Measurements from ENCODE around the gene BASP1.
"Not testable (repeated sequence)": the region's sequence is repeated elsewhere in the genome, so short reads cannot be mapped to it uniquely, and the experiment has no call there.

The BASP1 gene

DNA sequence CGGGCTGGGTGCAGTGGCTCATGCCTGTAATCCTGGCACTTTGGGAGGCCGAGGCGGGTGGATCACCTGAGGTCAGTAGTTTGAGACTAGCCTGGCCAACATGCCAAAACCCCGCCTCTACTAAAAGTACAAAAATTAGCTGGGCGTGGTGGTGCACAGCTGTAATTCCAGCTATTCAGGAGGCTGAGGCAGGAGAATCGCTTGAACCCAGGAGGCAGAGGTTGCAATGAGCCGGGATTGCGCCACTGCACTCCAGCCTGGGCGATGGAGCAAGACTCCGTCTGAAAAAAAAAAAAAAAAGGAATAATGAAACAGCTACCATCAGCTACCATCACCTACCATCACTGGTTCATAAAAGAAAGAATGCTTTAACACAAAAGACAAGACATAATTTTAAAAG lies 25.9 kb upstream of the BASP1 start:
- DNase-seq (ENCODE audit: low spot score), result not testable (repeated sequence)

DNA sequence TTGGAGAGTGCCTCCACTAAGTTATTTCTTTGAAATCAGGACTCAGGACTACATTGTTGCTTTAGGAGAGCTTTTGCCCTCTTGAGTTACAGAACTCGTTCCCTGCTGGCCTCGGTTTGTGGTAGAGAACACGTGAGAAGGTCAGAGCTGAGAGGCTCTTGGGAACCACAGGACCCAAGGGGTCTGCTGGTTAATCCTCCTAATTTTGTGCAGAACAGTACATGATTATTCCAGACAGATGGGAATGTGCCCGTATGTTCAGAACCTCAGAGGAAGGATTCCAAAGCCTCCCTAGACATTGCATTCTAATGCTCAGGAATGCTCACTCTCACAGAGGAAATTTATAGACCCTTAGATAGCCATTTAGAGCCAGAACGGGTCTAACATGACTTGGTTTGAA lies 25.2 kb upstream of the BASP1 start:
- no peak for DNase-seq (ENCODE audit: low spot score)

DNA sequence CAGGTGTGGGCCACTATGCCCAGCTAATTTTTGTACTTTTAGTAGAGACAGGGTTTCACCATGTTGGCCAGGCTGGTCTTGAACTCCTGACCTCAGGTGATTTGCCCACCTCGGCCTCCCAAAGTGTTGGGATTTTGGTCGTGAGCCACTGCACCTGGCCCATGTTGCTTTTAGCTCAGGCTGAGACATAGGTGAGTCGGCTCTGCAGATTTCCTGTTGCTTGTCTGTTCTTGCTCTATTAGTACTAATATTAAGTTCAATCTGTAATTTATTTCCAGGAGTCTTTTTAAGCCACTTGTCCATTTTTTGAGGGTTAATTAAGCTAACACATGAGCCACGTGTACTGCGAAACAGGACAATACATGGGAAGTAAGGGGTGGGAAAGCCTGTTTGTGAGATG lies 21.4 kb upstream of the BASP1 start:
- no peak for DNase-seq (ENCODE audit: low spot score)

DNA sequence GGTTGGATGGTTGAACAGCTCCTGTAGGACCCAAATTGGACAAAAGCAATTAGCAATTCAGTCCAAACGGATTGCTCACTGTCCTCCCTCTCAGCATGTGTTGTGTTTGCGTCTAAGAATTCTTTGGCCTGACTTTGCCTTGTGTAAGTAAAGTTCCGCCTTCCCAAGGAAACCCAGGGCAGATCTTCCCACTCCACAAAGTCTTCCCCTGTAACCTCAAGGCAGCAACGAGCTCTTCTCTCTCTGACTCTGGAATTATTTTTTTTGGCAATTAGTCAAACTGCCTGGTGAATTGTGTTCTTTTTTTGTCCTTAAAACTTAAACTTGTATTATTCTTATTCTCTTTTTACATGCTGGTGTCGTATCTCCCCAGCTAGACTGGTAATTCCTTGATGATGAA lies 20.7 kb upstream of the BASP1 start:
- no peak for DNase-seq (ENCODE audit: low spot score)

DNA sequence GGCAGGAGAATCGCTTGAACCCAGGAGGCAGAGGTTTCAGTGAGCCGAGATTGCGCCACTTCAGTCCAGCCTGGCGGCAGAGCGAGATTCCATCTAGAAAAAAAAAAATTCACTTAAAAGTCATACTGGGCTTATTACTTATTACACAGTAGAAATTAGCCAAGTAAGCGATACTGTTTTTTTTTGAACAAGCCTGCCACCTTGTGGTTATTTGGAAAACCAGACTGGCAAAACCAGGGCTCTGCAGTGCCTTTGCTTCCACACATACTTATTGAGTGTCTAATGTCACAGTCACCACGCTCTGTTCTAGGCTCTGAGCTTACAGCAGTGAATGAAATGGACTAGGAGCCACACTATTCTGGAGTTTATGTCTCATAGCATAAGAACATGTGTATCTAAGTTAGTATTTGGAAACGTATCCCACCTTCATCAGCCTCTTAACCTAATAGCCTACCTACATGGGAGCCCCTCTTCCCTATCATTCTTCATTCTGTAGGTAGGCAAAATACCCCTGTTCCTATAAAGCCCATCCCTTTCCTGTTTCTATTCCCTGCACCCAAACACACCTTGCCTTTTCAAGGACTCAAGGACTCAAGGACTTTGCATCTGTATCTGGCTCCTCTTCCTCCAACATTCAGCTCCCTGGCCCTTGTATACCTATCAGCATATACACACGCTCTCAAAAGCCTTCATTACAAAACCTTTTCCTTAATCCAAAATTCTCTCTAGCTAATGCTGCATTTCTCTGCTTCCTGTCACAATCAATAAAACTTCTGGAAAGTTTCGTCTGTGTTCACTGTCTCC lies 13.9 kb upstream of the BASP1 start:
- peak; percentile 86 for DNase-seq (ENCODE audit: low spot score)

DNA sequence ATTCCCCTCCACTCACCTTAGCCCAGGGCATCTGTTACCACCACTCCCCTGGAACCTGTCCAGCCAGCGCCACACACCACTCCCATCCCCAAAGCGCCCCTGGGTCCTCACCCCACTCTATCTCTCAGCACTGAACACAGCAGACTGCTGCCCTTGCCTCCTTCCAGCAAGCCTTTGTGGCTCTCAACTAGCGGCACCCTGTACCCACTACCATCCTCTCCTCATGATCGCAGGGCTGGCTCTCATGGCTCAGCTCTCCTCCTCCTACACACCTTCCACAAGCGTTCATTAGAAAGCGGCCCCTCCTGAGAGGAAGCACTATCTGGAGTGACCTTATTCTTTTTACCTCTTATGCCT lies 13.3 kb upstream of the BASP1 start:
- no peak for DNase-seq (ENCODE audit: low spot score)

DNA sequence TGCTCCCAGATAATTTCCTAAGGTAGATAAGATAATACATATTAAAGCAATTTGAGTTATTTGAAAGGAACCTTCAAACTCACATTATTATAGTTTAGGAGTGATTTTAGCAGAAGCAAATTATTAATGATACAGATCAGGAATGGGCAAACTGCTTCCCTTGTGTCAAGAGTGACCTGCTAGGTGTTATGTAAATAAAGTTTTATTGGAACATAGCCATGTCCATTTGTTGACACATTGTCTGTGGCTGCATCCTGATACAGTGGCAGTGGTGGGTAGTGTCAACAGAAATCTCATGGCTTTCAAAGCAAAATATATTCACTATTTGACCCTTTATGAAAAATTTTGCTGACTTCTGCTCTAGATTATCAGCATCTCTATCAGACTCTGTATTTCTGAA lies 11.4 kb upstream of the BASP1 start:
- DNase-seq (ENCODE audit: low spot score), result no peak

DNA sequence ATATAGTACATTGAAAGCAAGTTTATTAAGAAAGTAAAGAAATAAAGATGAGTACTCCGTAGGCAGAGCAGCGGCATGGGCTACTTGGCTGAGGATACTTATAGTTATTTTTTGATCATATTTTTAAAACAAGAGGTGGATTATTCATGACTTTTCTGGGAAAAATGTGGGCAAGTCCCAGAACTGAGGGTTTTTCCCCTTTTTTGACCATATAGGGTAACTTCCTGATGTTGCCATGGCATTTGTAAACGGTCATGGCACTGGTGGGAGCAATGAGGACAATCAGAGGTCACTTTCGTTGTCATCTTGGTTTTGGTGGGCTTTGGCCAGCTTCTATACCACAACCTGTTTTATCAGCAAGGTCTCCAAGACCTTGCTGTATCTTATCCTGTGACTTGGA lies 5.2 kb upstream of the BASP1 start:
- no peak for DNase-seq (ENCODE audit: low spot score)

DNA sequence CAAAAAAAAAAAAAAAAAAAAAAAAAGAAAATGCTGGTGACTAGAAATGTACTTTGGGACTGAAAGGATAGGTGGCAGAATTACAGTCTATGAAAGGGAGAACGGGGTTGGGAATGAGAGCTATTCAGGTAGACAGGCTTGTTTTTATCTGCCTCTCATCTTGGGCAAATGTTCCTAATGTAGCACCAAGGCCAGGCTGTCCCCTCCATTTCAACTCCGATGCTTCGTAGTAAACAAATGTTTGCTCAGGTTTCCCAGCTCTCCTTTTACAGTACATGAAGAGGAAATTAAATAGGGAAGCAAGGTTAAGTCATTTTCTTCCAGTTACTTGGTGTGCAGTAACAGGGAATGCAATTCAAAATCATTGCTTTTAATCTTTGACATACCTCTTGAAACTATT lies 4.4 kb upstream of the BASP1 start:
- no peak for DNase-seq (ENCODE audit: low spot score)

DNA sequence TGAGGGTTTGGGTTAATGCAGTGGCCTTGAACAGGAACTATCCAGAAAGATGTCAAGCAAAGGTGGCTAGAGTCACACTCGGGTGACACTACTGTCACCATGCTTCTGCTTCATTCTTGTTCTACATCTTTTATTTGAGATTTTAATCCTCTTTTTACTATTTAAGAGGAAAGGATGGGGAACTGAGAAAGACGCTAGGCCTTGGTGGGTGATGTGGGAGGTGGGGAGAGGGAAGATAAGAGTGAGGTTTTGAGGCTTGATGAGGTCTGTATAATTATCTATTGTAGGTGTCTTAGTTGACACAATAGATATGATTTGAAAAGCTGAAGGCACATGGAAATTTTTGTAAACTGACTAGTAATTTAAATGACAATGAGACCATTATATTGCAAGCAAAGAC lies 3.5 kb upstream of the BASP1 start:
- DNase-seq (ENCODE audit: low spot score), result no peak

DNA sequence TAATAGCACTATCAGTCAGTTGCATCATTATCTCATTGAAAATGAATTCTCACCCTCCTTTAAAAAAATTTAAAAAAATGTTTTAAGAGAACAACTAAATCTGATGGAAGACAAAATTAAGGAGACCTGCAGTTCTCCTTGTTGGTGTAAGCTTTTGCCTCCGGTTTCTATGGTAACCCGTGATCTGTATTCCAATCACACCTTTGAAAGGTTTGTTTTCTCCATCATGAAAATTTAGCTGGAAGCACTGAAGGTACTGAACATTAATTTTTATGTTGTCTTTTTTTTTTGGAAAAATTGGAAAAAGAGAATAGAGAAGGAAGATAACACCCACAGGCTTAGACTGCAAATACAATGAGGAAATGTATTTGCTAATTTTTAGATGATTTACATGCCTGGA lies 2.5 kb upstream of the BASP1 start:
- no peak for DNase-seq (ENCODE audit: low spot score)

DNA sequence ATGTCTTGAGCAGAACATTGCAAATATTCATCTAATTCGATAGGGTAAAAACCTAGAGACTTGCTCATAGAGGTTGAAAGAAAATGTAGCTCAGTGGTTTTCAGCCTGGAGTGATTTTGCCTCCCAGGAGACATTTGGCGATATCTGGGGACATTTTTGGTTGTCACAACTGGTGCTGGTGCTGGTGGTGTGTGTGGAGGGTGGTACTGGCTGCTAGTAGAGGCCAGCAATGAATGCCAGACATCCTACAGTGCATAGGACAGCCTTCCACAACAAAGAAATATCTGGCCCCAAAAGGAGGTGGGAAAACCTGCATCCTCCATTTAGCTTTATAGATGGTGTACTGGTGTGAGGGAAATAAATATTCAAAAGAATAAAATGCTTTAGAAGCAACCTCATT lies 2.1 kb upstream of the BASP1 start:
- DNase-seq (ENCODE audit: low spot score), result no peak

DNA sequence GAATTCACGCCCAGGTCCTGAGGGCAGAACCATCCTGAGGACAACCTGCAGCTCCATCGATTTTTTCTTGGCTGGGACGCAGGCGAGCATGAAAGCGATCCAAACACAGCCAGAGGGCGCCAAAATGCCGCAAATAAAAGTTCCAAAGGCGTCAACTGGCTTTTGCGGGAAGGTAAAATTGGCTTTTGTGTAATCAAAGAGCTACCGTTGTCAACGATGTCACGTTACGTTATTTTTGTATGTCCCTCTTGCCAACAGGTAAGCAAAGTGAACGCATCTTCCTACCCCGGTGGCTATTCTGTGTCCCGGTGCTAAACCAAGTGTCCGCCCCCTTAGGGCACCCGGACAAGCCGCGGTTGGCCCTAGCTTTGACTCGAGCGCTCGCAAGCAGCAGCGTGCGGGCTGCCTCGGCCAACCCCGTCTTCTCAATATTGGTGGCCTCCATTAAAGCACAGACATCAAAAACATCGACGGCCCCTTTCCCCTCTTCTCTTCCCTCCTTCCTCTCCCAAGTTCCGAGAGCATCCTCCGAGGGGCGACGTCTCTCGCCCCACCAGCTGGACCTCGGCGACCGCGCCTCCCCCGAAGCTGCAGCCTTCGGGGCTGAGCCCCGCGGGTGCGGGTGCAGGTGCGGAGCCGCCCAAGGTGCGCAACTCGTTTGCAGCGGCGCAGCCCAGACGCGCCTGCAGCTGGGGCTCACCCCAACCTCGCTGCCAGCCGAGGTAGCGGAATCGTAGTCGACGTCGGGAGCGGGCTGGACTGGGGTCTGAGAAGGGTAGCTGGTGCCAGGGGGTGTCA lies 1.1 kb upstream of the BASP1 start:
- DNase-seq (ENCODE audit: low spot score), result peak; percentile 71

DNA sequence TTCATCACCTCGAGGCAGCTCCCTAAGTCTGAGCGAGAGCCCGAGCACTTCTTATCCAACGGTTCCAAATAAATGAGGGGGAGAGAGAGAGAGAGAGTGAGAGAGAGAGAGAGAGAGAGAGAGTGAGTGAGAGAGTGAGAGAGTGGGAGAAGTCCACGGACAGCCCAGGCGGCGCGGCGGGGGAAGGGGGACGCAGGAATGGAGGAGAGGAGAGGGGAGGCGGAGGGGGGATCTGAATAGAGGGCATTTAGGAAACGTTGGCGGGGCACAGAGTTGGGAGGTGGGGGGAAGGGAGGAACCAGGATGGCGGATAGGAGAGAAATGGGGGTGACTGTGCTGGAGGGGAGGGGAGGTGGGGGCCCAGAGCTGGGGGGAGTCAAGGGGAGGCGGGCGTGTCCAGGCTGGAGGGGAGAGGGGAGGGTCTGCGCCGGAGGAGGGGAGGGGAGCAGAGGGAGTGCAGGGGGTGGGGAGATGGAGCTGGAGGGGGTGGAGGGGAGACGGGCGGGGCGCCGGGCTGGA lies 398 bp upstream of the BASP1 start:
- DNase-seq (ENCODE audit: low spot score), result peak; percentile 28

DNA sequence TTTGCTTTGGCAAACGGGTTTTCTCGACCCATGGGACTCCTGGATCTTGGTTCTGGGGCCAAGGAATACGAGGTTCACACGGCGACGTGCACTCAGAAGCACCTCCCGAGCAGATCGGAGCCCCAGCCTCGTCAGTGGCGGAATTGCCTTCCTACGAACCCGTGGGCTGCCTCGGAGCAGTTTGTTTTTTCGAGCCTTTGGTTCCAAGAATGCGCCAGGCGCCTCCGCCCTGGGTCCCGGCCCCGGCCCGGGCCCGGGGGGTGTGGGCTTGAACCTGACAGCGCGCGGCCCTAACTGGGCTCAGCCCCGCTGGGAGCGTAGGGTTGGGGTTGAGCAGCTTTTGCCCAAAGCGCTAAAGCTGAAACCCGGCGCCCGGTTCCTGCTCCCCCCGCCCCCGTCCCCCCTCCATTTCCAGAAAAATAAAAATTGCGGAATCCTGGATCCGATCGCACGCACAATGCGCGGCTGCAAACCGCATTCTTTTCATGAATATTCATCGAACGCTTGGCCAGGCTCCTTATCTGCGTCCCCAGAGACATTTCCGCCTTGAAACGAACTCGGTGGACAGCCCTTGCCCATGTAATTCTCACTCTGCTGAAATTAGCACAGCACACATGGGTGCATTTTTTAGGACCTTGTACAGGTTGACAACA lies 1.0 kb downstream of the BASP1 start:
- DNase-seq (ENCODE audit: low spot score), result peak; percentile 63

DNA sequence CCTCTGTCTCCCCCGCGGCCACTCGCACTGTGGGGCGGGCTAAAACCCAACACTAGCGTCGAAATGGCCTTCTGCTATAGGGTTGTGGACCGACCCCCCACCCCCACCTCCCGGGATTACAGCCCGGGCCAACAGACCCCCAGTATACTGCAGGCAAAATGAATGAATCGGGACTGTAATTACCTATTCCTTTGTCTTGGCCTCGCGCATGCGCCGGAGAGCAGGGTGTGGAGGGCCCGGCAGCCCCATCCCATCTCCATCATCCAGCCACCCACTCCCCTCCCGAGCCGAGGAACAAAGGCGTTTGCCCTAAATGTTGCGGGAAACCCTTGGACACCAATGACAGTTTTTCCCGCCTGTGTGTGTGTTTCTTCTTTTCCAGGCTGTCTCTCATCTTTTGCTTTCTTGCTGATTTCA lies 1.6 kb downstream of the BASP1 start:
- DNase-seq (ENCODE audit: low spot score), result peak; percentile 60

DNA sequence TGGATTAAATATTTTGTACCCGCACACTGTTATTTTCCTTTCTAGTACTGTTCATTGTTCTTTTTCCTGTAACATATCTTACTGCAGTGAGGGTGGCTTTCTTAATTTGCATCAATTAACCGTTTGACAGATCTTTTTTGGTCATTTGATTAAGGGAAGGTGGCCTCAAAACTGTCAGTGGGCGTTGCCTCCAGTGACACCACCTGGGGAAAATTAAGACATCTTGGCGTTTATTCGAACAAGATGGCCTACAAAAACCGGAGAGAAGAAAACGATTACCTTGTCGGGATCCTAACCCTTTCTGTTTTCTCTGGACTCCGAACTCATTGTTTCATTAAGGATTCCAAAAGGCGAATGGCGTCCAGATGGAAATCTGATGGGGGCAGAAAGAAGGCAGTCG lies 2.0 kb downstream of the BASP1 start:
- DNase-seq (ENCODE audit: low spot score), result no peak

DNA sequence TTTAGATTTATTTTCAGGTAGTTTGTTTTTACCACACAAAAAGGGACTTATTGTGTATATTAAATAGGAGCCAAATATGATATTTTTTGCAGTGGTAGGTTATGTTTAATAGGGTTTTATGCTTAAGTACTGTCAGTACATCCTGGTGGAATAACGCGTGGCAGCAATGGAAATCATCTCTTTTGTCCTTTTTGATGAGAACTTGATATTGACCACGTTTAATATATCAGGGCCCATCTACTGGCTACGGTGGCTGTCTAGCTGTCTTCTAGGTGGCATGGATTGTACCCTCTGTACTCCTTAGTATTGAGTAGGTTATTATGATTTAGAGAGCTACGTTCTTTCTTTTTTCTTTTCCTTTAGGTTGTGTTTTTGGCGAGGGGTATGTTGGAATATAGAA lies 2.6 kb downstream of the BASP1 start:
- no peak for DNase-seq (ENCODE audit: low spot score)

DNA sequence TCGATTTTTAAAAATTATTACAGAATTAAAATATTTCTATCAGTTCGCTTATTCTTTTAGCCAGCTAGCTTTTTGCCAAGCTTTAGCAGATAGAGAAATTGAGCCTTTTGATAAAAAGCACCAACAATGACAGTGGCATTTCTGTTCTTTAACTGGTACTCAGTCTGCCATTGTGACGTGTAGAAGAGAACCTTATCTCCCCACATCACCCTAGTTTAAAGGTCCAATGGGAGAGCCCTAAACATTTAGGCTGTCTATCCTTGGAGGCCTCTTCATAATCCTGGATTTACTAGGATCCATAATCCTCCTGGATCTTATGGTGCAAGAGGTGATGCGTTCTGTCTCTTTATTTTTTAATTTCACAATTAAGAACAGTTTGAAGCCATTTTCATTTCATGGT lies 3.0 kb downstream of the BASP1 start:
- no peak for DNase-seq (ENCODE audit: low spot score)

DNA sequence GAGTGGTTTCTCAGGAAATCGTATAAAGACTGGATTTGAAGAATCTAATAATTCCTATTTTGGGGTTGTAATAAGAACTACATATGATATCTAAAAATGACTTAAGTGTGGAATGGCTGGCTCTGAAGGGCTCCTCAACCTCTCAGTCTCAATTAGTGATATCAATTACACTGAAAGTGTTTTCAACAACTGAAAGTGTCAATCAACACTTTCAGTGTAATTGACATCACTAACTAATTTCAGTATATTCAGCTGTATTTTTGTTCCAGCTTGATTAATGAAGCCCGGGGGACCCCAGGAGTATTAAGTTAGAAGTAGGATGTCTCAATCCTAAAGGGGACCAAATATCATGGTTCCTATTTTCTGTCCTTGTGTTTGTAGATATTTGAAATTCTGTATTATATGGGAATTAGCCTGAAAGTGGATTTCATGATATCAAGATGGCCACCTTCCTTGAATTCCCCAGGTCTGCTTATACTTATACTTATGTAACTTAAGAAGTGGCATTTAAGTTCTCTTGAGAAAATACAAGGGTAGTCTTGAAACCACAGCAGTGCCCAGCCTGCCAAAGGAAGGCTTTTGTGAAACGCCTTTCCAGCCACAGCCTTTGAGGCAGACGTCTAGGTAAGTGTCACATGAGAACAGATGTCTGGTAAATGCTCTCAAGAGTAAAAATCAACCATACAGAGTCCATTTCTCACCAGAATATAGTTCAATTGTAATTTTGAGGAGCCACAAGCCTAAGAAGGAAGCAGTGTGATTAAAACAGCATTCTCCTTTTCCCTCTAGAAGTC lies 4.6 kb downstream of the BASP1 start:
- DNase-seq (ENCODE audit: low spot score), result no peak

DNA sequence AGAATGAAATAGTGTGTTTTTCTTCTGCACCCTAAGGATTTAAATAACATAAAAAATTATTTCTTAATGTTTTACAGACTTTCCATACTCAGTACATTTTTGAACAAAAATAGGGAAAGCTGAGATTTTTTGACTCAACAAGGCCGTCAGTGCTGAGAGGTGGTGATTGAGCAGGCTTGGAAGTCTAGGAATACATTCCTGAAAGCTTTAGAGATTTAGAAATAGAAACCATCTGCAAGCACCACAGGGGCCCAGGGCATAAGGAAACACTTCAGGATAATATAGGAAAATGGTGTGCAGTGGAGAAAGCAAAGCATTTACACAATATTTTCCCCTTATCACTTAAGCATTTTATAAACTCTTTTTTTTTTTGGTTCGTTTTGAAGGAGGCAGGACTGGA lies 5.2 kb downstream of the BASP1 start:
- no peak for DNase-seq (ENCODE audit: low spot score)
